LNCaP clone FGC (cell line): Measurements from ENCODE around the gene VMA21.

Experiments used
- DNase-seq: peaks from one replicate; pipeline ENCODE4 v3.0.0-alpha.2; 2011; ENCODE audit warnings: low read depth
- H3K4me3 ChIP-seq: 2 replicates; pipeline ENCODE4 v1.5.1; 2011; ENCODE audit warnings: mild to moderate bottlenecking, low read depth, low read length, control low read depth
- CTCF ChIP-seq: IDR thresholded peaks from 2 replicates; pipeline ENCODE4 v1.5.1; 2012; ENCODE audit warnings: mild to moderate bottlenecking; ENCODE audit not compliant: control insufficient read depth, insufficient read depth; ENCODE audit errors: extremely low read depth

VMA21 gene

GRCh38 chrX:151384807-151385206 lies 12.2 kb upstream of the VMA21 start:
- peak; percentile 11 for DNase-seq

GRCh38 chrX:151386838-151387459 lies 10.1 kb upstream of the VMA21 start:
- DNase-seq, result no peak
- TF ChIP-seq CTCF, result no peak
- no peak overlapping the region for H3K4me3 ChIP-seq

More at GRCh38 chrX:151384807-151385206, 12.2 kb upstream of the VMA21 start:
- no peak for TF ChIP-seq CTCF
- no peak overlapping the region for H3K4me3 ChIP-seq

GRCh38 chrX:151391722-151392121 lies 5.3 kb upstream of the VMA21 start:
- no peak for TF ChIP-seq CTCF
- DNase-seq, result no peak
- no peak overlapping the region for H3K4me3 ChIP-seq

- no peak for TF ChIP-seq CTCF
- DNase-seq, result no peak
- H3K4me3 ChIP-seq, result no peak overlapping the region
Measured at GRCh38 chrX:151393514-151393913, 3.5 kb upstream of the VMA21 start.

GRCh38 chrX:151396042-151396824 lies 773 bp upstream of the VMA21 start:
- TF ChIP-seq CTCF, result no peak
- peak; percentile 10 for DNase-seq
- peak overlapping the region; percentile 61 for H3K4me3 ChIP-seq

GRCh38 chrX:151397741-151398070 lies 700 bp downstream of the VMA21 start:
- TF ChIP-seq CTCF, result no peak
- no peak for DNase-seq
- H3K4me3 ChIP-seq, result peak overlapping the region; percentile 61

GRCh38 chrX:151398346-151398745 lies 1.3 kb downstream of the VMA21 start:
- TF ChIP-seq CTCF, result no peak
- peak overlapping the region; percentile 61 for H3K4me3 ChIP-seq

More at GRCh38 chrX:151398346-151398745, 1.3 kb downstream of the VMA21 start:
- no peak for DNase-seq
